HT-29 (cell line): Measurements from ENCODE around the gene EPB41L3. TPM values are rescaled to one million over a fixed set of nuclear protein-coding genes. Genes with fewer than 3 reads are reported as not detected.

Experiments used
- DNase-seq: peaks from one replicate; pipeline ENCODE4 v3.0.0-alpha.2; 2015; ENCODE audit warnings: low spot score
- total RNA-seq: library from RNA; depleted of rRNA; stranded (reverse); fragments of >200 nt; shearing (Covaris generic); gene quantifications from 2 replicates; pipeline ENCODE4 v1.2.3, GENCODE V29; 2014; rRNA removed

Gene EPB41L3
- total RNA-seq, 1 experiment from 2014 or later = not detected

- no peak for DNase-seq
Observed at GRCh38 chr18:5415031-5415430, 128.8 kb downstream of the EPB41L3 start.

DNA sequence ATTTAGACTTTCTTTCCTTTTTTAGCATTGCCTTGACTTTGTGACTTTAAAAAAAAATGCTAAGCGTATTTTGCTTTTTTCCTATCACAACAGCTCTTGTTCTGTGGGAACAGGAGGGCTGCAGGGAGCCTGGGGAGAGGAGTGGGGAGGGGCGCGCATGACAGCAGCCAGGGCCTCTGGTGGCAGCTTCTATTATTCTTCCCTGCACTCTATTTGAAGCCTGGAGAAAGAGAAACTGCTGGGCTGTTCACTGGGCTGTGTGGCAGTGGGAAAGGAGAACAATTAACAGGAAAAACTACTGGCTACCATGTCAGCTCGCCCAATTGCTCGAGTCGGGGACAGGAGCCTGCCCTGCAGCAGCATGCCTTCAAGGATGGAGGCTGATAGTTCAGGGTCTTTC, 129.3 kb downstream of the EPB41L3 start:
- DNase-seq = no peak

GRCh38 chr18:5413447-5413846, 130.3 kb downstream of the EPB41L3 start:
- DNase-seq = no peak

DNA sequence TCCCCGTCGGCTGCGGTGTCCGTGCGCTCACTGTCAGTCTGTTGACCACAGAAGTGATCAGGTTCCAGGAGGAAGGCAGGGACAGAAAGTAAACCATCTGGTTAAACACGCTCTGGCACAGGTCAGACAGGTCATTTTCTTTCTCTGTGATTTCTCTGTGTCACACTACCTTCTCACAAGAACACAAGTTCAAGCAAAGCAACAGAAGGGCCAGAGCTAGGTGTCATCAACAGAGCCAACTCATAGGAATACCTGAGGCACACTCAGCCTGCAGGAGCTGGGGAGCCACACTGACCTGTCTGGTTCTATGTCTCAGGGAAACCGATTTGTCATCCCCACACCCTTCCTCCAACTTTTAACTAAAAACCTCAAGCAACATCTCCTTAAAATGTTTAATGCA, 133.2 kb downstream of the EPB41L3 start:
- no peak for DNase-seq

GRCh38 chr18:5398269-5398668, 145.5 kb downstream of the EPB41L3 start:
- no peak for DNase-seq

DNA sequence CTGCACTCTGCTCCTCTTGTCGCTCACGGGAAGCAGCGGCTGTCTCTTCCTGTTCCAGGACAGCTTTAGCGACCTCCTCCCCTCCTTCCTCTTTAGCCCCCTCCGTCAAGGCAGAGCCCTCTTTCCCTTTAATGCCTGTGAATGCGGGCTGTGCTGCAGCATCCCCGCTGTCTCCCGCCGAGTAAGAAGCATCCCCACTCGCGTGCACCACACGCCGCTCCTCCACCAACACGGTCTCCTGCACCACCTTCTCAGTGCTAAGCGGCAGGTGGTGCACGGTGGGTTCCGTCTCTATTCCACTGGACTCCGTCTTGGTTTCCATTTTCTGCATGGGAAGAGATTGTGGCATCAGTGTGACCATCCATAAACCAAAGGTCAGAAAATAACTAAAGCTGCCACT, 146.7 kb downstream of the EPB41L3 start:
- no peak for DNase-seq

- no peak for DNase-seq
Observed at GRCh38 chr18:5395860-5396448, 147.8 kb downstream of the EPB41L3 start.

GRCh38 chr18:5393779-5394178, 150.0 kb downstream of the EPB41L3 start:
- DNase-seq = no peak

DNA sequence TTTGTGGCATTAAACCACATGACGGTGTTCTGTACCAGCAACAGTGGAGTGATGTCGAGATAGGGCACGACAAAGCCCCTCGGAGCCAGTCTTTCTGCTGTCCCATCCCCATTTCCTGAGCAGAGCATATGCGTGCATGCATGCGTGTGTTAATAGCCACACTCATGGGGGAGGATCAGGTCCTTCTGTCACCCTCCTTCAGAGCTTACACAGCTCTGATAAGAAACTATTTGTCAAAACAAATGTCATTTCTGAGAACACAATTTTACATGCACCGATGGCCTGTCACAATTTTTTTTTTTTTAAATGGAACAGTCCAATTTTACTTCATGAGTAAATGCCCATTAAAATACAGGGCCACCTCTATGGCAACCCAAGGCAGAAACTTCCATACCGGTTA, 152.4 kb downstream of the EPB41L3 start:
- DNase-seq = no peak

- DNase-seq = no peak
Observed at GRCh38 chr18:5389356-5389755, 154.4 kb downstream of the EPB41L3 start.

- DNase-seq = no peak
Observed at GRCh38 chr18:5388896-5389295, 154.9 kb downstream of the EPB41L3 start.

- DNase-seq = no peak
Observed at GRCh38 chr18:5380586-5380985, 163.2 kb downstream of the EPB41L3 start.

- no peak for DNase-seq
Observed at GRCh38 chr18:5376986-5377385, 166.8 kb downstream of the EPB41L3 start.

GRCh38 chr18:5370332-5370731, 173.5 kb downstream of the EPB41L3 start:
- peak; percentile 23 for DNase-seq

GRCh38 chr18:5369513-5369912, 174.3 kb downstream of the EPB41L3 start:
- no peak for DNase-seq

GRCh38 chr18:5365443-5365842, 178.4 kb downstream of the EPB41L3 start:
- DNase-seq = no peak

DNA sequence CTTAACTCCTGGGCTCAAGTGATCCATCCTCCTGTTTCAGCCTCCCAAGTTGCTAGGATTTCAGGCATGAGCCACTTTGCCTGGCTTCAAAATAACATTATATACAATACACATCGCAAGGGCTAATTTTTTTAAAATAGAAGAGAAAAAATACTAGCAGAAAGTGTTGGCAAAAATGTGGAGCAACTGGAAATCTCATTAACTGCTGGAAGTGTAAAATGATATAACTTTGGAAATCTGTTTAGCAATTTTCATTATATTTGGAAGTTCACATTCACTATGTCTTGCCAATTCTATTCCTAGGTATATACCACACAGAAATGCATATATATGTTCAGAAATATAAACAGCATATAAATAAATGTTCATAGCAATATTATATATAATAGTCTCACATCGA, 193.2 kb downstream of the EPB41L3 start:
- no peak for DNase-seq

Other genes with a start within 250 kb of the EPB41L3 start
- 5.7 and 6.5 TPM in 2 replicates for gene ZBTB14, start 248.3 kb downstream of the EPB41L3 start, total RNA-seq